Muscle of arm (tissue), 14 donors: ENCODE measurements around the gene GRK2. TPM values are rescaled to one million over a fixed set of nuclear protein-coding genes. Genes with fewer than 3 reads are reported as not detected.
A peak's percentile ranks its signal among the peaks of the same experiment; 100 is the strongest.
"Not testable (repeated sequence)": the region's sequence is repeated elsewhere in the genome, so short reads cannot be mapped to it uniquely, and the experiment has no call there.

Experiments used
- DNase-seq: peaks from one replicate; pipeline ENCODE4 v3.0.0-alpha.2; 2013
- long read RNA-seq, 11 donors: transcript quantifications; one replicate each; lab custom pipeline, GENCODE V29; 2026
- polyA plus RNA-seq, 12 donors: library from polyadenylated mRNA; unstranded; fragments of 120-200 nt; gene quantifications; one replicate each; pipeline ENCODE4 v1.2.1, GENCODE V29; 2013; ENCODE audit not compliant: insufficient read length in 12 of 12

GRK2 gene
- 10 to 100 TPM in 11 of 12 donors, not detected in 1; 40.2 to 56.4 (median 48.0) TPM for polyA plus RNA-seq
- long read RNA-seq, donor 1, transcript GRK2-201 (21 exons, 3,466 nt): major isoform, 5 of 13 reads
- long read RNA-seq, donor 1, partial matches to known transcripts: 8 of 13 reads
- long read RNA-seq, donor 1, other reads (novel, unspliced or antisense): 0 of 13 reads
- long read RNA-seq, donor 2, transcript GRK2-201 (21 exons, 3,466 nt): major isoform, 5 of 6 reads
- long read RNA-seq, donor 2, partial matches to known transcripts: 0 of 6 reads
- long read RNA-seq, donor 2, other reads (novel, unspliced or antisense): 0 of 6 reads
- long read RNA-seq, donor 3, partial matches to known transcripts: 8 of 12 reads
- long read RNA-seq, donor 3, other reads (novel, unspliced or antisense): 0 of 12 reads
- long read RNA-seq, donor 4, partial matches to known transcripts: 8 of 9 reads
- long read RNA-seq, donor 4, other reads (novel, unspliced or antisense): 0 of 9 reads
- long read RNA-seq, donor 5: 0 reads
- long read RNA-seq, donor 6, partial matches to known transcripts: 0 of 1 reads
- long read RNA-seq, donor 6, other reads (novel, unspliced or antisense): 0 of 1 reads
- long read RNA-seq, donor 7, partial matches to known transcripts: 0 of 3 reads
- long read RNA-seq, donor 7, other reads (novel, unspliced or antisense): 0 of 3 reads
- long read RNA-seq, donor 8, transcript GRK2-201 (21 exons, 3,466 nt): major isoform, 13 of 13 reads
- long read RNA-seq, donor 8, partial matches to known transcripts: 0 of 13 reads
- long read RNA-seq, donor 8, other reads (novel, unspliced or antisense): 0 of 13 reads
- long read RNA-seq, donor 9, partial matches to known transcripts: 8 of 10 reads
- long read RNA-seq, donor 9, other reads (novel, unspliced or antisense): 0 of 10 reads
- long read RNA-seq, donor 10, transcript GRK2-201 (21 exons, 3,466 nt): major isoform, 5 of 5 reads
- long read RNA-seq, donor 10, partial matches to known transcripts: 0 of 5 reads
- long read RNA-seq, donor 10, other reads (novel, unspliced or antisense): 0 of 5 reads
- long read RNA-seq, donor 11, partial matches to known transcripts: 5 of 8 reads
- long read RNA-seq, donor 11, other reads (novel, unspliced or antisense): 0 of 8 reads

- DNase-seq: no peak
Observed at GRCh38 chr11:67266449-67267187, at the start of gene GRK2. Gene GRK2 (plus strand): TSS chr11:67266473. CDS start chr11:67266700, 227 bp downstream.

- no peak for DNase-seq
Observed at GRCh38 chr11:67227726-67228125, 38.5 kb upstream of the GRK2 start.

GRCh38 chr11:67230406-67230805 lies 35.9 kb upstream of the GRK2 start:
- no peak for DNase-seq

GRCh38 chr11:67230886-67231285 lies 35.4 kb upstream of the GRK2 start:
- no peak for DNase-seq

GRCh38 chr11:67233584-67234190 lies 32.6 kb upstream of the GRK2 start:
- DNase-seq: no peak

- not testable (repeated sequence) for DNase-seq
Observed at GRCh38 chr11:67234571-67234970, 31.7 kb upstream of the GRK2 start.

GRCh38 chr11:67237574-67237973 lies 28.7 kb upstream of the GRK2 start:
- DNase-seq: no peak

- DNase-seq: no peak
Observed at GRCh38 chr11:67238894-67239782, 27.1 kb upstream of the GRK2 start.

GRCh38 chr11:67239783-67240575 lies 26.3 kb upstream of the GRK2 start:
- DNase-seq: peak; percentile 96

GRCh38 chr11:67240576-67241389 lies 25.5 kb upstream of the GRK2 start:
- peak; percentile 59 for DNase-seq

- no peak for DNase-seq
Observed at GRCh38 chr11:67242548-67242947, 23.7 kb upstream of the GRK2 start.

- no peak for DNase-seq
Observed at GRCh38 chr11:67243051-67243450, 23.2 kb upstream of the GRK2 start.

GRCh38 chr11:67245046-67245445 lies 21.2 kb upstream of the GRK2 start:
- no peak for DNase-seq

GRCh38 chr11:67247946-67248550 lies 18.2 kb upstream of the GRK2 start:
- no peak for DNase-seq

GRCh38 chr11:67248653-67249052 lies 17.6 kb upstream of the GRK2 start:
- no peak for DNase-seq

- DNase-seq: no peak
Observed at GRCh38 chr11:67250059-67251043, 15.9 kb upstream of the GRK2 start.
